ENCODE results near the gene GRAMD2B. TPM values are rescaled to one million over a fixed set of nuclear protein-coding genes. Genes with fewer than 3 reads are reported as not detected.
"Not testable (repeated sequence)": the region's sequence is repeated elsewhere in the genome, so short reads cannot be mapped to it uniquely, and the experiment has no call there.

The GRAMD2B gene
- total RNA-seq, 6 experiments from 2014 or later = 69.2 to 154 (median 80.5) TPM

GRCh38 chr5:126469536-126470316 is 46.5 kb downstream of the GRAMD2B start:
- H3K4me3 Mint-ChIP-seq = 0 out of 2 replicates have a peak overlapping the region, but pooled peaks have one; percentile 13
- TF ChIP-seq, protein P1, sequence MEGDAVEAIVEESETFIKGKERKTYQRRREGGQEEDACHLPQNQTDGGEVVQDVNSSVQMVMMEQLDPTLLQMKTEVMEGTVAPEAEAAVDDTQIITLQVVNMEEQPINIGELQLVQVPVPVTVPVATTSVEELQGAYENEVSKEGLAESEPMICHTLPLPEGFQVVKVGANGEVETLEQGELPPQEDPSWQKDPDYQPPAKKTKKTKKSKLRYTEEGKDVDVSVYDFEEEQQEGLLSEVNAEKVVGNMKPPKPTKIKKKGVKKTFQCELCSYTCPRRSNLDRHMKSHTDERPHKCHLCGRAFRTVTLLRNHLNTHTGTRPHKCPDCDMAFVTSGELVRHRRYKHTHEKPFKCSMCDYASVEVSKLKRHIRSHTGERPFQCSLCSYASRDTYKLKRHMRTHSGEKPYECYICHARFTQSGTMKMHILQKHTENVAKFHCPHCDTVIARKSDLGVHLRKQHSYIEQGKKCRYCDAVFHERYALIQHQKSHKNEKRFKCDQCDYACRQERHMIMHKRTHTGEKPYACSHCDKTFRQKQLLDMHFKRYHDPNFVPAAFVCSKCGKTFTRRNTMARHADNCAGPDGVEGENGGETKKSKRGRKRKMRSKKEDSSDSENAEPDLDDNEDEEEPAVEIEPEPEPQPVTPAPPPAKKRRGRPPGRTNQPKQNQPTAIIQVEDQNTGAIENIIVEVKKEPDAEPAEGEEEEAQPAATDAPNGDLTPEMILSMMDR (IDR thresholded peaks at IDR 0.05) = no peak
- H3K36me3 Mint-ChIP-seq (ENCODE audit: low read depth) = peaks cover 55% of the 10 kb centered on the region
- H3K27me3 Mint-ChIP-seq (ENCODE audit: insufficient read depth) = peaks cover 1% of the 10 kb centered on the region
- no peak for DNase-seq
- H3K4me1 Mint-ChIP-seq (ENCODE audit: low read depth) = peaks cover 60% of the 10 kb centered on the region
- no peaks in the 10 kb centered on the region for H3K9me3 Mint-ChIP-seq
- peak overlapping the region; percentile 65 for H3K27ac Mint-ChIP-seq

DNA sequence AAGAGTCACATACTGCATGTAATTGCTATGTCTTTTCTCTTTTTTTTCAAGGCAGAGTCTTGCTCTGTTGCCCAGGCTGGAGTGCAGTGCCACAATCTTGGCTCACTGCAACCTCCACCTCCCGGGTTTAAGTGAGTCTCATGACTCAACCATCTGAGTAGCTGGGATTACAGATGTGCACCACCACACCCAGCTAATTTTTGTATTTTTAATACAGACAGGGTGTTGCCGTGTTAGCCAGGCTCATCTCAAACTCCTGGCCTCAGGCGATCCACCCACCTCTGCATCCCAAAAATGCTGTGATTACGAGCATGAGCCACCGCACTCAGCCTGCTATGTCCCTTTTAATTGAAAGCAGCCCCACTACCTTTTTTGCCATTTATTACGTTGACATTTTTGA is 47.3 kb downstream of the GRAMD2B start:
- not testable (repeated sequence) for H3K27me3 Mint-ChIP-seq (ENCODE audit: insufficient read depth); H3K9me3 Mint-ChIP-seq
- DNase-seq = peak; percentile 41
- Mint-ChIP-seq H3K4me1 (ENCODE audit: low read depth) (peaks cover 61% of the 10 kb centered on the region), H3K27ac (peak overlapping the region; percentile 93), H3K4me3 (peak overlapping the region; percentile 69), H3K36me3 (ENCODE audit: low read depth) (peaks cover 53% of the 10 kb centered on the region)

DNA sequence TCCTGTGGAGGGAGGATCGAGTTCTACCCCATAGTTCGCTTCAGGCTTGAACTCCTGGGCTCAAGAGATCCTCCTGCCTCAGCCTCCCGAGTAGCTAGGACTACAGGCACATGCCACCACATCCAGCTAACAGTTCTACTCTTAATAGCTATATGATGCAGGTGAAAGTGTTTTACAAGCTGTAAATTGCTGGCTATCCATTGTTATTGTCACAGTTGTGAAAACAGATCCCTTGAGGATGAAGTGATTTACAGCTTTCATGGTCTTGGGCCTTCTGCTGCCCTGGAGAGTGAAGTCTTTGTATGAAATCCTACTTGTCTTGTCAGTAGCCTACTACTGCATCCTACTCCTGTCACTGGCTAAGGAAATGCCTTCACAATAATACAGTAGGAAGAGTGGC is 48.0 kb downstream of the GRAMD2B start:
- Mint-ChIP-seq H3K27ac (peak overlapping the region; percentile 93), H3K9me3 (no peaks in the 10 kb centered on the region), H3K4me1 (ENCODE audit: low read depth) (peaks cover 61% of the 10 kb centered on the region), H3K36me3 (ENCODE audit: low read depth) (peaks cover 54% of the 10 kb centered on the region), H3K4me3 (peak overlapping the region; percentile 62), H3K27me3 (ENCODE audit: insufficient read depth) (peaks cover under 1% of the 10 kb centered on the region)
- TF ChIP-seq, protein P1 (IDR thresholded peaks at IDR 0.05) = no peak
- DNase-seq = no peak

GRCh38 chr5:126471875-126472537 is 48.8 kb downstream of the GRAMD2B start:
- H3K27me3 Mint-ChIP-seq (ENCODE audit: insufficient read depth) = no peaks in the 10 kb centered on the region; the same call in 1 of the 2 replicates
- H3K36me3 Mint-ChIP-seq (ENCODE audit: low read depth) = peaks cover 55% of the 10 kb centered on the region
- H3K4me3 Mint-ChIP-seq = peak overlapping the region; percentile 62
- TF ChIP-seq, protein P1 (IDR thresholded peaks at IDR 0.05) = no peak
- H3K27ac Mint-ChIP-seq = peak overlapping the region; percentile 93
- H3K9me3 Mint-ChIP-seq = no peaks in the 10 kb centered on the region
- peak; percentile 80 for DNase-seq
- H3K4me1 Mint-ChIP-seq (ENCODE audit: low read depth) = peaks cover 62% of the 10 kb centered on the region

DNA sequence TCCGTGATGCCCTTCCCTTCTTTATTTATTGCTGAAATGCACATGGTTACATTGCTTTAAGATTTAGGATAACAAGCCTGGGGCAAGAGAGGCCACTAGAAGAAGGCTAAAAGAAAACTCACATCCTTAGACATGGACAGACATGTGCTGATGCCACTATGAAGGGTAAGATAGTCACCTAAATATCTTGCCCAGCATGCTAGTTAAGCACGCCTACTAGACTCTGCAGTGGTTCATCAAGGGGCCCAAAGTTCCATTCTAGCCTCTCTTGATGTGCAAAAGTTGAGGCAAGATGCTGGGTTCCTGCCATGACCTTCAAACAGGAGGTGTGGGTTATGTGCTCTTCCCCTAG is 49.3 kb downstream of the GRAMD2B start:
- H3K9me3 Mint-ChIP-seq = no peaks in the 10 kb centered on the region
- TF ChIP-seq, protein P1 (IDR thresholded peaks at IDR 0.05) = no peak
- H3K36me3 Mint-ChIP-seq (ENCODE audit: low read depth) = peaks cover 60% of the 10 kb centered on the region
- H3K27ac Mint-ChIP-seq = peak overlapping the region; percentile 93
- peak overlapping the region; percentile 62 for H3K4me3 Mint-ChIP-seq
- H3K27me3 Mint-ChIP-seq (ENCODE audit: insufficient read depth) = no peaks in the 10 kb centered on the region; the same call in 1 of the 2 replicates
- no peak for DNase-seq
- peaks cover 67% of the 10 kb centered on the region for H3K4me1 Mint-ChIP-seq (ENCODE audit: low read depth)
